ENCODE results near the gene TTC21B. TPM values are rescaled to one million over a fixed set of nuclear protein-coding genes. Genes with fewer than 3 reads are reported as not detected.

Gene TTC21B
- total RNA-seq, 2 donors from 2014 or later, result 28.0 to 49.6 TPM

- H3K4me3 ChIP-seq, result no peak overlapping the region
- no peaks in the 10 kb centered on the region for H3K4me1 ChIP-seq (replicated peaks)
- no peaks in the 10 kb centered on the region for H3K9me3 ChIP-seq
- DNase-seq (ENCODE audit: low spot score), result peak; percentile 27
- no peaks in the 10 kb centered on the region for H3K27me3 ChIP-seq (replicated peaks; ENCODE audit: insufficient read depth)
- 10% methylated on average over 3 of the region's 3 CpGs for WGBS
- intact Hi-C loops (cut with DNase I), result loop anchor here (5.0 kb wide), 2 partner anchors 182 to 472 kb away; no protein-coding TSS in a partner anchor
- TF ChIP-seq POLR2AphosphoS5 (IDR thresholded peaks at IDR 0.05) (no peak), POLR2A (IDR thresholded peaks at IDR 0.05) (no peak), CTCF (IDR thresholded peaks at IDR 0.05) (peak; percentile 32 to 88 (median 72))
- no peak overlapping the region for H3K27ac ChIP-seq
- no peaks in the 10 kb centered on the region for H3K36me3 ChIP-seq
Measured at GRCh38 chr2:165874445-165875039, 79.0 kb downstream of the TTC21B start.

GRCh38 chr2:165872101-165872791 lies 81.3 kb downstream of the TTC21B start:
- Histone ChIP-seq H3K4me3 (no peak overlapping the region), H3K4me1 (replicated peaks) (no peaks in the 10 kb centered on the region), H3K9me3 (no peaks in the 10 kb centered on the region), H3K27me3 (replicated peaks; ENCODE audit: insufficient read depth) (no peaks in the 10 kb centered on the region), H3K27ac (no peak overlapping the region), H3K36me3 (no peaks in the 10 kb centered on the region)
- intact Hi-C loops (cut with DNase I), result loop anchor here (5.0 kb wide), 2 partner anchors 180 to 470 kb away; no protein-coding TSS in a partner anchor
- TF ChIP-seq POLR2AphosphoS5 (IDR thresholded peaks at IDR 0.05) (no peak), CTCF (IDR thresholded peaks at IDR 0.05) (no peak), POLR2A (IDR thresholded peaks at IDR 0.05) (no peak)
- no peak for DNase-seq (ENCODE audit: low spot score)
- WGBS, result 94% methylated on average over 5 of the region's 5 CpGs

GRCh38 chr2:165871025-165871424 lies 82.6 kb downstream of the TTC21B start:
- TF ChIP-seq POLR2AphosphoS5 (IDR thresholded peaks at IDR 0.05) (no peak), CTCF (IDR thresholded peaks at IDR 0.05) (no peak), POLR2A (IDR thresholded peaks at IDR 0.05) (no peak)
- DNase-seq (ENCODE audit: low spot score), result no peak
- H3K9me3 ChIP-seq, result no peaks in the 10 kb centered on the region
- no peak overlapping the region for H3K4me3 ChIP-seq
- H3K4me1 ChIP-seq (replicated peaks), result no peaks in the 10 kb centered on the region
- H3K27ac ChIP-seq, result no peak overlapping the region
- no peaks in the 10 kb centered on the region for H3K27me3 ChIP-seq (replicated peaks; ENCODE audit: insufficient read depth)
- intact Hi-C loops (cut with DNase I), result loop anchor here (5.0 kb wide), 2 partner anchors 179 to 469 kb away; no protein-coding TSS in a partner anchor
- H3K36me3 ChIP-seq, result no peaks in the 10 kb centered on the region
- WGBS, result 94% methylated on average over 2 of the region's 2 CpGs

- H3K4me3 ChIP-seq, result no peak overlapping the region
- DNase-seq (ENCODE audit: low spot score), result no peak
- 89% methylated on average over 6 of the region's 6 CpGs for WGBS
- no peaks in the 10 kb centered on the region for H3K4me1 ChIP-seq (replicated peaks)
- H3K36me3 ChIP-seq, result no peaks in the 10 kb centered on the region
- no peak overlapping the region for H3K27ac ChIP-seq
- H3K9me3 ChIP-seq, result no peaks in the 10 kb centered on the region
- H3K27me3 ChIP-seq (replicated peaks; ENCODE audit: insufficient read depth), result no peaks in the 10 kb centered on the region
- TF ChIP-seq POLR2A (IDR thresholded peaks at IDR 0.05) (no peak), CTCF (IDR thresholded peaks at IDR 0.05) (no peak), POLR2AphosphoS5 (IDR thresholded peaks at IDR 0.05) (no peak)
- intact Hi-C loops (cut with DNase I), result loop anchor here (5.0 kb wide), 2 partner anchors 178 to 468 kb away; no protein-coding TSS in a partner anchor
Measured at GRCh38 chr2:165870346-165870745, 83.2 kb downstream of the TTC21B start.
